HG03135 (cell line): ENCODE data around the gene MERTK.

ENCODE experiments used
- ATAC-seq: cut with Tn5 transposase; IDR thresholded peaks from one replicate; pipeline ENCODE4 v1.9.1; 2021; ENCODE audit warnings: mild to moderate bottlenecking, moderate library complexity; ENCODE audit not compliant: unreplicated experiment

Gene MERTK

GRCh38 chr2:112005406-112006075 lies 107.1 kb downstream of the MERTK start:
- ATAC-seq: no peak

DNA sequence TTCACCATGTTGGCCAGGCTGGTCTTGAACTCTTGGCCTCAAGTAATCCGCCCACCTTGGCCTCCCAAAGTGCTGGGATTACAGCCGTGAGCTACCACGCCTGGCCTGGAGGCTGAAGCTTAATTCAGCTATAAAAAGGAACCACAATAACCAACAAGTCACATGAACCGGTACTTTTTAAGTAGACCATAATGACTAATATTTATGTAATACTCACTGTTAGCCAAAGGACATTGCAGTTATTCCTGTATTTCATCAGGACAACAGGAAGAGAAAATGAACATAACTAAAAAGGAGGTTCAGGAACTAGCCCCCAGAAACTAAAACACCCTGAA lies 107.6 kb downstream of the MERTK start:
- no peak for ATAC-seq

- ATAC-seq: no peak
Measured at GRCh38 chr2:112007493-112007892, 109.1 kb downstream of the MERTK start.

- no peak for ATAC-seq
Measured at GRCh38 chr2:112008910-112009485, 110.6 kb downstream of the MERTK start.

- ATAC-seq: no peak
Measured at GRCh38 chr2:112010751-112011150, 112.3 kb downstream of the MERTK start.

GRCh38 chr2:112012556-112012955 lies 114.1 kb downstream of the MERTK start:
- no peak for ATAC-seq

- no peak for ATAC-seq
Measured at GRCh38 chr2:112018846-112019245, 120.4 kb downstream of the MERTK start.

- ATAC-seq: no peak
Measured at GRCh38 chr2:112019569-112019982, 121.2 kb downstream of the MERTK start.

DNA sequence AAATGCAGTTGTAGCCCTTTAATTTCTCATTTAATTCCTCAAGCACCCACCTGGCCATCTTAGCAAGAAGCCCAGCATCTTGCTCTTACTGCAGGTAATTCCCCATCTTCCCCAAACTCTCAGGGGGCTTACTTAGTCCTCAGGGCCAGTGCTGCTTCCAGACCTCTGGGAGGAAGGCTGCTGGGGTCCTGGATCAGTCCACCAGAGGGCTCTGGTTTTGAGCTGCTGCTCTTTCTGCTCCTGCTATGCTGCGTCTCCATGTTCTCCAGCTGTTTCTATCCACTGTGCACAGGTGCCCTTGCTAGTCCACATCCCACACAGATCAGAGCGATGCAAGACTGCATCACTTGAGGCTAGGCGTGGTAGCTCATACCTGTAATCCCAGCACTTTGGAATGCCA lies 122.2 kb downstream of the MERTK start:
- ATAC-seq: no peak

DNA sequence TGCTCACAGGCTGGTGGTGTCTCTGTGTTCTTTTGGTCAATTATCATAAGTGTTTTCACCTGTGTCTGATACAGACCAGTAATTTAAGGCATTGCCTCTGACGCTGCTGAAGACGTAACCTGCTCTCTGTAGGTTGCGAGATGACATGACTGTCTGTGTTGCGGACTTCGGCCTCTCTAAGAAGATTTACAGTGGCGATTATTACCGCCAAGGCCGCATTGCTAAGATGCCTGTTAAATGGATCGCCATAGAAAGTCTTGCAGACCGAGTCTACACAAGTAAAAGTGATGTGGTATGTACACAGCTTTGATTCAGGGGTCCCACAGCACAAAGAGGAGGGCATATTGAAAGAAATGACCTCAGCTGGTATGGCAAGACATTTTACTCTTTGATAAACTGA lies 122.9 kb downstream of the MERTK start:
- no peak for ATAC-seq

- ATAC-seq: no peak
Measured at GRCh38 chr2:112021781-112022231, 123.4 kb downstream of the MERTK start.

- no peak for ATAC-seq
Measured at GRCh38 chr2:112023707-112024106, 125.3 kb downstream of the MERTK start.

DNA sequence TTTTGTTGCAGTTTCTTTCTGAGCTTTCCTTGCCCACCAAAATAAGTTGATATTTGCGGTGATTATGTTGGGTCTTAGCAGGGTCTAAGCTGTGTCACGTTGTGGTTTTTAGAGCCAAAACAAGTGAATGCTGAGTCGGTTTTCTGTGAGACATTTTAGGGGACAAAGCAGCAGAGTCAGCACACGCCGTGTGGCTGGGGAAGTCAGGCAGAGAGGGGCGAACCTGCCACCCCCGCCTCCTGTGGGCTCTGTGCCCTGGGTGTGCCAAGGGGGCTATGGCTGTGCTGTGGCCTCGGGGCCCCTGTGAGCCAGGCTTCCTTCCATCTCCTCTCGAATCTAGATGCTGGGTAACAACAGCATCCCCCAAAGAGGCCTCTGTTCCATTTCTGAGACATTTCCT lies 125.8 kb downstream of the MERTK start:
- ATAC-seq: no peak

DNA sequence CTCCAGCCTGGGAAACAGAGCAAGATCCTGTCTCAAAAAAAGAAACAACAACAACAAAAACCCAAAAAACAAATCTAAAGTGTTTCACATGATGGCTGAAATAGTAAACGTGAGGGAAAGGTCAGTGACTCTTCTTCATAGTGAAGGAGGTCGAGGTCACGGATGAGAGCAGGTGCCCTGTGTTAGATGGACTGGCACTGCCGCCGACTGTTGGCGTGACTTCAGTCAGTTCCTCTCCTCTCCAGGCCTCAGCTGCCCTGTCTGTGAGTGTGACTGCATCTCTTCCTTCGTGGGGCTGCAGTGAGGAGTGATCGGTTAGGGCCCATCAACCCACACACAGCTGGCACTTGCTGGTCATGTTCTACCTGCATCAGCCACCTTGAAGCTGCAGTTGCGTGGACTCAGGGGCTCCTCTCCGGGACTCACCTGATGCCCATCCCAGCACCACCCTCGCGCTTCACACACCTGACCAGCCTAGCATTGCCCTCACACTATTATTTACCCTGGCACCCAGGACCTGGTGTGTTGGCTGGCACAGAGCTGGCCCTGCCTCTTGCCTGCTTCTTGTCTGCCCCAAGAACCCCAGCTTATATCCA lies 126.6 kb downstream of the MERTK start:
- ATAC-seq: no peak

DNA sequence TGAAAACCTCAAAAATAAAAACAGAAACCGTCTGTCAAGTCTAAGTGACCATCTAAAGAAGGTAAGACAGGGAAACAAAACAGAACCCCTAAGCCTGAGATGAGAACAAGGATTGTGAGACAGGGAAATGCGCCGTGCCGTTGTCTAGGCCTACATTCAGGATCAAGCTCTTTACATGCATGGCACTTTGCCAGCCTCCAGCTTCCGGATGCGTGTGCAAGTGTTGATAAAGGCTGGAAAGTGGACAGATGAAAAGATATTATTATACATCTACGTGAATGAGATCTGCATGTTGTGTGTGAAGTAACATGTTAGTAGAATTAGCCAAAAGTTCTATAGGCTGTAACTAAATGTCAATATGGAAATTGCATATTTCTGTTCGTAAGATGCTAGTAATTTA lies 128.1 kb downstream of the MERTK start:
- ATAC-seq: no peak

- ATAC-seq: no peak
Measured at GRCh38 chr2:112027767-112028166, 129.4 kb downstream of the MERTK start.

- no peak for ATAC-seq
Measured at GRCh38 chr2:112029164-112029563, 130.8 kb downstream of the MERTK start.

- no peak for ATAC-seq
Measured at GRCh38 chr2:112031473-112032223, 133.2 kb downstream of the MERTK start.

GRCh38 chr2:112032224-112032586 lies 133.8 kb downstream of the MERTK start:
- no peak for ATAC-seq

DNA sequence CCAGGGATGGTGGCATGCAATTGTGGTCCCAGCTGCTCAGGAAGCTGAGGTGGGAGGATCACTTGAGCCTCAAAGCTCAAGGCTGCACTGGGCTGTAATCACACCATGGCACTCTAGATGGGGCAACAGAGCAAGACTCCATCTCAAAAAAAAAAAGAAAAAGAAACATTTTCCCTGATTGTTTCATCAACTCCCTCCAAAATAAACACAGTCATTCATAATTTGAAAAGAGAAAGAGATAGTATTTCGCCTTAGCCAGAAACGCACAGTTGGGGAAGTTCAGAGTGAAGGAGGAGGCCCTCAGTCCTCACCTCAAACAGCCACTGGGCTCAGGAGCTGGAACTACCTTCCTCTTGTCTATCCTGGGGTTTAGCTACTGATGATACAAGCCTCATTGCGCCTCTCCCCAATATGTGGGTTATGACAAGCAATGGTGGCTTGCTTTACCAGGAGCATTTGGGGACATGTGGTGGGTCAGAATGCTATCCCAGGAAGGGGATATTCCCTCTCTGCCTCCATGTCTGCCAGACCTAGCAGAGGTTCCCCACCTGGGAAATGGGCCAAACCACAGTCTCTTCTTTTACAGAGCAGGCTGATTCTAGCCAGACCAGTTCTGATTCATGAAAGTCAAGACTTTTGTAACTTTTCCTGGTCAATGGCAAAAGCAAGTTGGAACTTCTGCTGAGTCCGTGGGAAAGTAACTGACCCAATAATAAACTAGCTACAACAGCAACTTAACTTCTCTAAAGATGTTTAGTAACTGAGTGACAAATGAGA lies 134.5 kb downstream of the MERTK start:
- no peak for ATAC-seq

- ATAC-seq: no peak
Measured at GRCh38 chr2:112033600-112033999, 135.2 kb downstream of the MERTK start.
